Measurements from ENCODE around the gene MTOR.

DNA sequence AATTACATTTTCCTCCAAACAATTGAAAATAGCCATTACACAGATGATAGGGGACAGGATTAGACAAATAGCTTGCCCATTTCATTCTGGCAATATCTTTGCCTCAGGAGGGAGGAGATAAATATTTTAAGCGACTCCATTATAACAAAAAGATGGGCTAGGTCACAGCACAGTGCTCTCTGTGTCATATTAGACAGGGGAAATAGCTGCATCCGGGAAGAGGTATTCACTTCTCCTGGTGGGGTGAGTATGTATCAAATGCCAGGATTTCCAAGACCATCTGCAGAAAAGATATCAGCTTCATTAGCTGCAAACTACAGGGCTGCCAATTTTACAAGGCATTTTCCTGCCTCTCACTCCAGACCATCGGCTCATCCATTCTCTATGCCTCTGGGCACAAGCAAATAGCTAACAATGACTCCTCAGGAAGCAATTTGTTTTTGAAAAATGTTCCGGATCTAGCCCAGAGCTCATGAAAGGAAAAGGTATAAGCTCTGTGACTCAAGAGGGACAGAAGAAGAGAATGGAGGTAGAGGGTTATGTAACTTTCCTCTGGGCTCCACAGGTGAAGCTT is 115.1 kb downstream of the MTOR start:
- TF ChIP-seq, protein P1, sequence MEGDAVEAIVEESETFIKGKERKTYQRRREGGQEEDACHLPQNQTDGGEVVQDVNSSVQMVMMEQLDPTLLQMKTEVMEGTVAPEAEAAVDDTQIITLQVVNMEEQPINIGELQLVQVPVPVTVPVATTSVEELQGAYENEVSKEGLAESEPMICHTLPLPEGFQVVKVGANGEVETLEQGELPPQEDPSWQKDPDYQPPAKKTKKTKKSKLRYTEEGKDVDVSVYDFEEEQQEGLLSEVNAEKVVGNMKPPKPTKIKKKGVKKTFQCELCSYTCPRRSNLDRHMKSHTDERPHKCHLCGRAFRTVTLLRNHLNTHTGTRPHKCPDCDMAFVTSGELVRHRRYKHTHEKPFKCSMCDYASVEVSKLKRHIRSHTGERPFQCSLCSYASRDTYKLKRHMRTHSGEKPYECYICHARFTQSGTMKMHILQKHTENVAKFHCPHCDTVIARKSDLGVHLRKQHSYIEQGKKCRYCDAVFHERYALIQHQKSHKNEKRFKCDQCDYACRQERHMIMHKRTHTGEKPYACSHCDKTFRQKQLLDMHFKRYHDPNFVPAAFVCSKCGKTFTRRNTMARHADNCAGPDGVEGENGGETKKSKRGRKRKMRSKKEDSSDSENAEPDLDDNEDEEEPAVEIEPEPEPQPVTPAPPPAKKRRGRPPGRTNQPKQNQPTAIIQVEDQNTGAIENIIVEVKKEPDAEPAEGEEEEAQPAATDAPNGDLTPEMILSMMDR (IDR thresholded peaks at IDR 0.05): no peak
- no peak for TF ChIP-seq POLR2A (IDR thresholded peaks at IDR 0.05)

All from vagina (tissue), 2 donors.